Muscle layer of duodenum (tissue), 2 donors: Measurements from ENCODE around the gene CTDSP1.

Source experiments
- H3K27ac ChIP-seq: one replicate; pipeline ENCODE4 v1.7.0; 2013; ENCODE audit warnings: mild to moderate bottlenecking, low read length
- H3K27me3 ChIP-seq: one replicate; pipeline ENCODE4 v1.7.0; 2013; ENCODE audit warnings: low read depth, mild to moderate bottlenecking, control low read depth, low read length
- H3K36me3 ChIP-seq, 2 donors: one replicate each; pipeline ENCODE4 v1.7.0; 2013; ENCODE audit warnings: low read length in 2 of 2, control low read depth in 1 of 2, mild to moderate bottlenecking in 1 of 2; ENCODE audit not compliant: insufficient read depth in 2 of 2, control insufficient read depth in 1 of 2
- H3K4me1 ChIP-seq, 2 donors: one replicate each; pipeline ENCODE4 v1.7.0; 2013; ENCODE audit warnings: low read length in 2 of 2, mild to moderate bottlenecking in 2 of 2, control low read depth in 1 of 2, moderate library complexity in 1 of 2; ENCODE audit not compliant: insufficient read depth in 2 of 2, control insufficient read depth in 1 of 2
- H3K4me3 ChIP-seq, 2 donors: one replicate each; pipeline ENCODE4 v1.7.0; 2013; ENCODE audit warnings: low read length in 2 of 2, low read depth in 1 of 2, mild to moderate bottlenecking in 1 of 2
- H3K9me3 ChIP-seq, 2 donors: one replicate each; pipeline ENCODE4 v1.7.0; 2013; ENCODE audit warnings: low read length in 2 of 2, control low read depth in 1 of 2, mild to moderate bottlenecking in 1 of 2; ENCODE audit not compliant: control insufficient read depth in 1 of 2
- donor health status: healthy.

The CTDSP1 gene

GRCh38 chr2:218384975-218385374 lies 14.7 kb upstream of the CTDSP1 start:
- Histone ChIP-seq H3K4me3 (no peak overlapping the region), H3K36me3 (no peaks in the 10 kb centered on the region), H3K4me1 (peaks cover 0 to 6% of the 10 kb centered on the region in 2 donors), H3K27me3 (no peaks in the 10 kb centered on the region), H3K9me3 (no peaks in the 10 kb centered on the region), H3K27ac (no peak overlapping the region)

GRCh38 chr2:218386505-218387368 lies 12.9 kb upstream of the CTDSP1 start:
- Histone ChIP-seq H3K27me3 (no peaks in the 10 kb centered on the region), H3K27ac (peak overlapping the region; percentile 23), H3K9me3 (no peaks in the 10 kb centered on the region), H3K4me1 (peaks cover 0 to 6% of the 10 kb centered on the region in 2 donors), H3K36me3 (no peaks in the 10 kb centered on the region), H3K4me3 (peak overlapping the region; percentile 60 to 61)

GRCh38 chr2:218387369-218388194 lies 12.1 kb upstream of the CTDSP1 start:
- Histone ChIP-seq H3K36me3 (no peaks in the 10 kb centered on the region), H3K9me3 (no peaks in the 10 kb centered on the region), H3K4me1 (peaks cover 0 to 6% of the 10 kb centered on the region in 2 donors), H3K27me3 (no peaks in the 10 kb centered on the region), H3K27ac (peak overlapping the region; percentile 23), H3K4me3 (peak overlapping the region; percentile 60 to 61)

- Histone ChIP-seq H3K4me1 (peaks cover 0 to 6% of the 10 kb centered on the region in 2 donors), H3K27me3 (no peaks in the 10 kb centered on the region), H3K9me3 (no peaks in the 10 kb centered on the region), H3K36me3 (no peaks in the 10 kb centered on the region), H3K4me3 (no peak overlapping the region), H3K27ac (no peak overlapping the region)
Measured at GRCh38 chr2:218389333-218390150, 10.1 kb upstream of the CTDSP1 start.

- H3K9me3 ChIP-seq: no peaks in the 10 kb centered on the region
Measured at GRCh38 chr2:218391202-218391601, 8.5 kb upstream of the CTDSP1 start.

GRCh38 chr2:218392459-218392858 lies 7.2 kb upstream of the CTDSP1 start:
- Histone ChIP-seq H3K27ac (no peak overlapping the region), H3K36me3 (peaks cover 0 to 3% of the 10 kb centered on the region in 2 donors), H3K4me3 (no peak overlapping the region), H3K27me3 (no peaks in the 10 kb centered on the region), H3K4me1 (peaks cover 0 to 10% of the 10 kb centered on the region in 2 donors), H3K9me3 (no peaks in the 10 kb centered on the region)

More at GRCh38 chr2:218391202-218391601, 8.5 kb upstream of the CTDSP1 start:
- no peak overlapping the region for H3K27ac ChIP-seq
- peaks cover 0 to 1% of the 10 kb centered on the region in 2 donors for H3K36me3 ChIP-seq
- no peaks in the 10 kb centered on the region for H3K27me3 ChIP-seq
- H3K4me1 ChIP-seq: peaks cover 0 to 6% of the 10 kb centered on the region in 2 donors
- H3K4me3 ChIP-seq: no peak overlapping the region

GRCh38 chr2:218392891-218393462 lies 6.7 kb upstream of the CTDSP1 start:
- Histone ChIP-seq H3K4me3 (no peak overlapping the region), H3K4me1 (peaks cover 0 to 10% of the 10 kb centered on the region in 2 donors), H3K27me3 (no peaks in the 10 kb centered on the region), H3K36me3 (peaks cover 0 to 3% of the 10 kb centered on the region in 2 donors), H3K9me3 (no peaks in the 10 kb centered on the region), H3K27ac (no peak overlapping the region)

GRCh38 chr2:218393750-218394290 lies 5.8 kb upstream of the CTDSP1 start:
- Histone ChIP-seq H3K4me3 (no peak overlapping the region), H3K27ac (no peak overlapping the region), H3K36me3 (peaks cover 0 to 3% of the 10 kb centered on the region in 2 donors), H3K27me3 (no peaks in the 10 kb centered on the region), H3K4me1 (peaks cover 0 to 12% of the 10 kb centered on the region in 2 donors), H3K9me3 (no peaks in the 10 kb centered on the region)

- peaks cover 0 to 3% of the 10 kb centered on the region in 2 donors for H3K36me3 ChIP-seq
- no peak overlapping the region for H3K27ac ChIP-seq
- no peak overlapping the region for H3K4me3 ChIP-seq
- H3K4me1 ChIP-seq: peaks cover 0 to 12% of the 10 kb centered on the region in 2 donors
- H3K9me3 ChIP-seq: no peaks in the 10 kb centered on the region
- H3K27me3 ChIP-seq: no peaks in the 10 kb centered on the region
Measured at GRCh38 chr2:218394298-218395089, 5.2 kb upstream of the CTDSP1 start.

- H3K27ac ChIP-seq: no peak overlapping the region
- H3K27me3 ChIP-seq: no peaks in the 10 kb centered on the region
- peaks cover 0 to 12% of the 10 kb centered on the region in 2 donors for H3K4me1 ChIP-seq
- no peaks in the 10 kb centered on the region for H3K9me3 ChIP-seq
- H3K36me3 ChIP-seq: peaks cover 0 to 3% of the 10 kb centered on the region in 2 donors
- H3K4me3 ChIP-seq: no peak overlapping the region
Measured at GRCh38 chr2:218395090-218395444, 4.6 kb upstream of the CTDSP1 start.
